Fibroblast of skin of left quadriceps (primary cell): ENCODE measurements around the gene GABRB2.
"Not testable (repeated sequence)": the region's sequence is repeated elsewhere in the genome, so short reads cannot be mapped to it uniquely, and the experiment has no call there.

Experiments used
- DNase-seq, 2 experiments: peaks; one replicate each; pipeline ENCODE4 v3.0.0-alpha.2; 2013; ENCODE audit warnings: low read depth in 2 of 2

Gene GABRB2

GRCh38 chr5:161245846-161246245 lies 300.7 kb downstream of the GABRB2 start:
- not testable (repeated sequence) for DNase-seq
